ENCODE measurements around the gene LTBP3.
A peak's percentile ranks its signal among the peaks of the same experiment; 100 is the strongest.

The LTBP3 gene

GRCh38 chr11:65558002-65558929 lies at the start of gene LTBP3:
LTBP3 (minus strand) TSS chr11:65558359; CDS start chr11:65557959, 400 bp downstream.
- DNase-seq: no peak
- H3K36me3 Mint-ChIP-seq: no peaks in the 10 kb centered on the region
- peak within 1 kb of the TSS; percentile 85 for H3K27ac Mint-ChIP-seq
- H3K4me1 Mint-ChIP-seq: peaks cover 35 to 54% of the 10 kb centered on the region in 2 donors
- H3K27me3 Mint-ChIP-seq: peaks cover 0 to 4% of the 10 kb centered on the region in 2 donors
- ATAC-seq (replicated peaks): peak; percentile 66 to 77
- peak within 1 kb of the TSS; percentile 80 to 84 for H3K4me3 Mint-ChIP-seq
- no peaks in the 10 kb centered on the region for H3K9me3 Mint-ChIP-seq

- peaks cover 36 to 48% of the 10 kb centered on the region in 2 donors for H3K4me1 Mint-ChIP-seq
- H3K27ac Mint-ChIP-seq: no peak overlapping the region
- DNase-seq: no peak
- H3K9me3 Mint-ChIP-seq: no peaks in the 10 kb centered on the region
- ATAC-seq (replicated peaks): peak in 1 of 2 donors; percentile 46
- peaks cover 53 to 72% of the 10 kb centered on the region in 2 donors for H3K36me3 Mint-ChIP-seq
- no peaks in the 10 kb centered on the region for H3K27me3 Mint-ChIP-seq
- H3K4me3 Mint-ChIP-seq: no peak overlapping the region
Measured at GRCh38 chr11:65606876-65607613, 48.9 kb upstream of the LTBP3 start.

- H3K27ac Mint-ChIP-seq: peak overlapping the region; percentile 42
Measured at GRCh38 chr11:65604258-65604657, 46.1 kb upstream of the LTBP3 start.

GRCh38 chr11:65599955-65600246 lies 41.7 kb upstream of the LTBP3 start:
- Mint-ChIP-seq H3K36me3 (peaks cover 39 to 50% of the 10 kb centered on the region in 2 donors), H3K4me3 (no peak overlapping the region), H3K4me1 (peaks cover 14 to 35% of the 10 kb centered on the region in 2 donors), H3K27me3 (no peaks in the 10 kb centered on the region), H3K9me3 (no peaks in the 10 kb centered on the region), H3K27ac (no peak overlapping the region)
- DNase-seq (no peak), ATAC-seq (replicated peaks) (no peak)

More at GRCh38 chr11:65604258-65604657, 46.1 kb upstream of the LTBP3 start:
- Mint-ChIP-seq H3K4me3 (no peak overlapping the region), H3K27me3 (no peaks in the 10 kb centered on the region), H3K36me3 (peaks cover 40 to 52% of the 10 kb centered on the region in 2 donors), H3K9me3 (no peaks in the 10 kb centered on the region), H3K4me1 (peaks cover 15 to 26% of the 10 kb centered on the region in 2 donors)
- DNase-seq (no peak), ATAC-seq (replicated peaks) (no peak)

GRCh38 chr11:65599216-65599954 lies 41.2 kb upstream of the LTBP3 start:
- Mint-ChIP-seq H3K4me3 (no peak overlapping the region), H3K27ac (peak overlapping the region; percentile 39), H3K27me3 (no peaks in the 10 kb centered on the region), H3K36me3 (peaks cover 37 to 46% of the 10 kb centered on the region in 2 donors), H3K4me1 (peaks cover 14 to 36% of the 10 kb centered on the region in 2 donors), H3K9me3 (no peaks in the 10 kb centered on the region)
- DNase-seq (no peak), ATAC-seq (replicated peaks) (no peak)

GRCh38 chr11:65598258-65598699 lies 40.1 kb upstream of the LTBP3 start:
- H3K36me3 Mint-ChIP-seq: peaks cover 38 to 49% of the 10 kb centered on the region in 2 donors
- no peaks in the 10 kb centered on the region for H3K27me3 Mint-ChIP-seq
- ATAC-seq (replicated peaks) (no peak), DNase-seq (no peak)
- H3K9me3 Mint-ChIP-seq: no peaks in the 10 kb centered on the region
- no peak overlapping the region for H3K4me3 Mint-ChIP-seq
- peak overlapping the region; percentile 25 for H3K27ac Mint-ChIP-seq
- peaks cover 12 to 38% of the 10 kb centered on the region in 2 donors for H3K4me1 Mint-ChIP-seq

GRCh38 chr11:65596520-65596919 lies 38.4 kb upstream of the LTBP3 start:
- no peaks in the 10 kb centered on the region for H3K9me3 Mint-ChIP-seq
- H3K4me1 Mint-ChIP-seq: peaks cover 9 to 35% of the 10 kb centered on the region in 2 donors
- H3K4me3 Mint-ChIP-seq: peak overlapping the region in 1 of 2 donors; percentile 37
- H3K27me3 Mint-ChIP-seq: no peaks in the 10 kb centered on the region
- H3K36me3 Mint-ChIP-seq: peaks cover 33 to 47% of the 10 kb centered on the region in 2 donors
- ATAC-seq (replicated peaks): no peak
- no peak overlapping the region for H3K27ac Mint-ChIP-seq
- no peak for DNase-seq

GRCh38 chr11:65595543-65596281 lies 37.6 kb upstream of the LTBP3 start, which contains the start of gene KCNK7:
KCNK7 (minus strand) TSS chr11:65595800; CDS start chr11:65595772, 28 bp downstream.
- ATAC-seq (replicated peaks) (peak in 1 of 2 donors; percentile 20), DNase-seq (no peak)
- Mint-ChIP-seq H3K4me3 (peak within 1 kb of the TSS; percentile 37 to 42), H3K4me1 (peaks cover 9 to 31% of the 10 kb centered on the region in 2 donors), H3K9me3 (no peaks in the 10 kb centered on the region), H3K27me3 (no peaks in the 10 kb centered on the region), H3K27ac (peak within 1 kb of the TSS; percentile 72), H3K36me3 (peaks cover 34 to 51% of the 10 kb centered on the region in 2 donors)

- Mint-ChIP-seq H3K27ac (peak overlapping the region; percentile 31), H3K36me3 (peaks cover 39 to 56% of the 10 kb centered on the region in 2 donors), H3K4me1 (peaks cover 14 to 35% of the 10 kb centered on the region in 2 donors), H3K27me3 (no peaks in the 10 kb centered on the region), H3K9me3 (no peaks in the 10 kb centered on the region), H3K4me3 (no peak overlapping the region)
- DNase-seq: no peak
- ATAC-seq (replicated peaks): peak in 1 of 2 donors; percentile 14
Measured at GRCh38 chr11:65595131-65595530, 37.0 kb upstream of the LTBP3 start.

- H3K4me3 Mint-ChIP-seq: no peak overlapping the region
- ATAC-seq (replicated peaks): peak; percentile 28 to 61
- no peak for DNase-seq
Measured at GRCh38 chr11:65593518-65594414, 35.6 kb upstream of the LTBP3 start.

GRCh38 chr11:65592858-65593517 lies 34.8 kb upstream of the LTBP3 start:
- Mint-ChIP-seq H3K27me3 (no peaks in the 10 kb centered on the region), H3K9me3 (no peaks in the 10 kb centered on the region), H3K36me3 (peaks cover 47 to 64% of the 10 kb centered on the region in 2 donors), H3K27ac (peak overlapping the region; percentile 51), H3K4me3 (no peak overlapping the region), H3K4me1 (peaks cover 30 to 56% of the 10 kb centered on the region in 2 donors)
- DNase-seq (no peak), ATAC-seq (replicated peaks) (no peak)

More at GRCh38 chr11:65593518-65594414, 35.6 kb upstream of the LTBP3 start:
- no peaks in the 10 kb centered on the region for H3K27me3 Mint-ChIP-seq
- peaks cover 42 to 61% of the 10 kb centered on the region in 2 donors for H3K36me3 Mint-ChIP-seq
- H3K9me3 Mint-ChIP-seq: no peaks in the 10 kb centered on the region
- H3K27ac Mint-ChIP-seq: peak overlapping the region; percentile 51
- H3K4me1 Mint-ChIP-seq: peaks cover 23 to 48% of the 10 kb centered on the region in 2 donors

All from stimulated activated naive B cell treated with anti-CD40 and anti-IgM and Interleukin-4, amounts not matched to agents 10 μg/mL and 1 μg/mL and 100 μg/mL, for 72 hours (primary cell).